OCI-LY7 (cell line): Measurements from ENCODE around the gene BAHD1.

Experiments used
- EZH2phosphoT487 ChIP-seq: fragments of 200-600 bp; sonication (generic); IDR thresholded peaks from 2 replicates; pipeline ENCODE4 v1.6.1; 2018; ENCODE audit warnings: low read depth, borderline replicate concordance, mild to moderate bottlenecking, mixed run types, antibody characterized with exemption, low read length, moderate library complexity, mixed read lengths
- TF ChIP-seq, protein P1 (sequence below): fragments of 200-600 bp; sonication (generic); conservative IDR thresholded peaks from 2 replicates; pipeline ENCODE4 v1.5.1; 2014; ENCODE audit warnings: mild to moderate bottlenecking, antibody characterized with exemption, low read length, moderate library complexity, mixed read lengths

DNA sequence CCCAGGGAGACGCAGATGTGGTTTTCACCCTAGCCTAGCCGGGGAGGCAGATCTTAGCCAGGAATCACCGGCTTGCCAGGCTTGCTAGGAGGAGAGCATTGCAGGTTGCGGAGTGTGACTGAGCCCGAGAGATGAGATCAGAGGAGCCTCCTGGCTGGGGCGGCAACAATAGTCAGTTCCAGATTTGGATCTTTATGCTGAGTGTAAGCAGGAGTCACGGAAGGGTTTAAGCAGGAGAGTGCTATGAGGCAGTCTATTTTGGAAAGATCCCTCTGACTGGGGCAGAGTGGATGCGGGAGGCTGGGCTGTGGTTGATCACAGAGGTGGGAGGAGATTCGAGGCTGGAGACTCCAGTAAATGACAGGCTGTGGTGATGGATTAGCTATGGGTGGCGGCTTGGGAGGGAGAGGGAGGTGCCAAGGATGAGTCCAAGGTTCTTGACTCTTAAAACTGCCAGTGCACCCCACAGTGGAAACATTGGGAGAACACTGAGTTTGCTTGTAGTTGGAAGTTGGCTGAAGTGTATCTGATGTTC, 10.4 kb upstream of the BAHD1 start:
- TF ChIP-seq, protein P1, sequence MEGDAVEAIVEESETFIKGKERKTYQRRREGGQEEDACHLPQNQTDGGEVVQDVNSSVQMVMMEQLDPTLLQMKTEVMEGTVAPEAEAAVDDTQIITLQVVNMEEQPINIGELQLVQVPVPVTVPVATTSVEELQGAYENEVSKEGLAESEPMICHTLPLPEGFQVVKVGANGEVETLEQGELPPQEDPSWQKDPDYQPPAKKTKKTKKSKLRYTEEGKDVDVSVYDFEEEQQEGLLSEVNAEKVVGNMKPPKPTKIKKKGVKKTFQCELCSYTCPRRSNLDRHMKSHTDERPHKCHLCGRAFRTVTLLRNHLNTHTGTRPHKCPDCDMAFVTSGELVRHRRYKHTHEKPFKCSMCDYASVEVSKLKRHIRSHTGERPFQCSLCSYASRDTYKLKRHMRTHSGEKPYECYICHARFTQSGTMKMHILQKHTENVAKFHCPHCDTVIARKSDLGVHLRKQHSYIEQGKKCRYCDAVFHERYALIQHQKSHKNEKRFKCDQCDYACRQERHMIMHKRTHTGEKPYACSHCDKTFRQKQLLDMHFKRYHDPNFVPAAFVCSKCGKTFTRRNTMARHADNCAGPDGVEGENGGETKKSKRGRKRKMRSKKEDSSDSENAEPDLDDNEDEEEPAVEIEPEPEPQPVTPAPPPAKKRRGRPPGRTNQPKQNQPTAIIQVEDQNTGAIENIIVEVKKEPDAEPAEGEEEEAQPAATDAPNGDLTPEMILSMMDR, result no peak
- TF ChIP-seq EZH2phosphoT487, result no peak
